K562 (cell line): ENCODE data around the gene TPO. TPM values are rescaled to one million over a fixed set of nuclear protein-coding genes. Genes with fewer than 3 reads are reported as not detected.
"Not testable (repeated sequence)": the region's sequence is repeated elsewhere in the genome, so short reads cannot be mapped to it uniquely, and the experiment has no call there.

Experiments
- ATAC-seq: fragments of 200-7000 bp; cut with Tn5 transposase; 3 replicates; pipeline ENCODE4 v1.9.1; 2020; ENCODE audit warnings: moderate library complexity
- BruUV-seq: library from RNA; stranded (reverse); fragments of 400-500 nt; replicated peaks from 2 replicates; lab custom pipeline; 2021; lab: Mats Ljungman, UMichigan
- CTCF ChIA-PET: fragments of 300-600 bp; formaldehyde crosslinking; extraction: SDS; loops from one replicate; lab custom pipeline; 2021; ENCODE audit warnings: low intra/inter-chr PET ratio; lab: Yijun Ruan, JAX
- POLR2A ChIA-PET: fragments of 300-600, 350-650 bp; sonication (Branson Sonifier 250); formaldehyde crosslinking; extraction: SDS; loops from one replicate; lab custom pipeline; 2021; ENCODE audit warnings: antibody characterized with exemption, inconsistent platforms; lab: Yijun Ruan, JAX
- DNase-seq, 4 experiments: peaks; one replicate each; pipeline versions ENCODE4 v3.0.0 to v3.0.0-alpha.2; 2011 to 2018; ENCODE audit warnings: low spot score in 3 of 4, mixed read lengths in 3 of 4; ENCODE audit errors: extremely low read depth in 1 of 4
- FAIRE-seq: peaks from 2 replicates; lab custom pipeline; 2011; peaks lifted over from hg19 to GRCh38; lab: Jason Lieb, UNC
- H2AFZ ChIP-seq: 2 replicates; pipeline ENCODE4 v1.6.0; 2011; ENCODE audit warnings: low read depth, low read length, control low read depth, inconsistent platforms
- H3K27ac ChIP-seq: fragments of 200-600 bp; 3 replicates; pipeline ENCODE4 v1.8.0; 2011; ENCODE audit warnings: low read depth, mild to moderate bottlenecking, control low read depth, inconsistent platforms, low read length, moderate library complexity, mixed read lengths; ENCODE audit errors: extremely low read depth
- H3K27me3 ChIP-seq, 2 experiments: fragments of 300-600 bp in 1 of 2; 2 replicates in 1 of 2; 3 replicates in 1 of 2; pipeline versions ENCODE4 v1.6.0 to v1.8.0; 2011; ENCODE audit warnings: inconsistent platforms in 2 of 2, low read length in 2 of 2, mild to moderate bottlenecking in 1 of 2, mixed read lengths in 1 of 2, moderate library complexity in 1 of 2; ENCODE audit not compliant: control insufficient read depth in 2 of 2, insufficient read depth in 2 of 2
- H3K36me3 ChIP-seq: fragments of 300-600 bp; 3 replicates; pipeline ENCODE4 v1.8.0; 2011; ENCODE audit warnings: mild to moderate bottlenecking, low read length, inconsistent platforms; ENCODE audit not compliant: control insufficient read depth, insufficient read depth
- H3K4me1 ChIP-seq, 2 experiments: fragments of 200-600 bp in 1 of 2; replicated peaks in 1 of 2; 2 replicates in 1 of 2; 3 replicates in 1 of 2; pipeline versions ENCODE4 v1.5.1 to v1.8.0; 2011; ENCODE audit warnings: inconsistent platforms in 2 of 2, low read length in 2 of 2, mild to moderate bottlenecking in 1 of 2, mixed read lengths in 1 of 2, moderate library complexity in 1 of 2; ENCODE audit not compliant: control insufficient read depth in 2 of 2, insufficient read depth in 2 of 2
- H3K4me2 ChIP-seq: 2 replicates; pipeline ENCODE4 v1.6.1; 2011; ENCODE audit warnings: low read length, control low read depth, inconsistent platforms, mixed read lengths; ENCODE audit not compliant: insufficient read depth
- H3K4me3 ChIP-seq: fragments of 200-600 bp; sonication (generic), shearing (Covaris generic); 2 replicates; pipeline ENCODE4 v1.5.1; 2016; ENCODE audit warnings: control low read depth, inconsistent platforms
- H3K79me2 ChIP-seq: fragments of 200-600 bp; 3 replicates; pipeline ENCODE4 v1.8.0; 2011; ENCODE audit warnings: low read length, inconsistent platforms; ENCODE audit not compliant: control insufficient read depth, insufficient read depth
- H3K9ac ChIP-seq, 2 experiments: 2 replicates each; pipeline versions ENCODE4 v1.6.0 to v1.6.1; 2011; ENCODE audit warnings: low read depth in 2 of 2, low read length in 2 of 2, control low read depth in 1 of 2, inconsistent platforms in 1 of 2, mild to moderate bottlenecking in 1 of 2, mixed read lengths in 1 of 2; ENCODE audit not compliant: insufficient read depth in 1 of 2
- H3K9me1 ChIP-seq: one replicate; pipeline ENCODE4 v1.6.0; 2011; ENCODE audit warnings: inconsistent platforms, mild to moderate bottlenecking, low read length, moderate library complexity; ENCODE audit not compliant: control insufficient read depth, insufficient read depth
- H3K9me3 ChIP-seq: replicated peaks from 2 replicates; pipeline ENCODE4 v1.5.1; 2011; ENCODE audit warnings: low read depth, low read length, inconsistent platforms; ENCODE audit not compliant: control insufficient read depth, insufficient read depth
- H4K20me1 ChIP-seq: replicated peaks from 2 replicates; pipeline ENCODE4 v1.6.1; 2011; ENCODE audit warnings: low read length, inconsistent platforms, mixed read lengths; ENCODE audit not compliant: control insufficient read depth, insufficient read depth
- E4F1 ChIP-seq: fragments of 250-450 bp; sonication (Bioruptor Pico); IDR thresholded peaks from 2 replicates; pipeline ENCODE4 v1.5.0; 2021; ENCODE audit warnings: mild to moderate bottlenecking, borderline replicate concordance
- EP300 ChIP-seq: IDR thresholded peaks from 2 replicates; pipeline ENCODE4 v1.6.1; 2012; ENCODE audit warnings: low read length, improper control_type of control experiment
- RB1 ChIP-seq: fragments of 450-650 bp; IDR thresholded peaks from 2 replicates; pipeline ENCODE4 v1.6.1; 2017; ENCODE audit warnings: low read depth, mild to moderate bottlenecking
- RREB1 ChIP-seq: fragments of 250-450 bp; sonication (Bioruptor Pico); IDR thresholded peaks from 2 replicates; pipeline ENCODE4 v1.4.0; 2020
- ZBTB1 ChIP-seq: sonication (generic); formaldehyde crosslinking; IDR thresholded peaks from 2 replicates; pipeline ENCODE4 v1.8.1; 2023; ENCODE audit warnings: missing genetic modification reagents, low read depth, mild to moderate bottlenecking, borderline replicate concordance
- ZNF707 ChIP-seq: fragments of 250-450 bp; sonication (Bioruptor Pico); conservative IDR thresholded peaks from 2 replicates; pipeline ENCODE4 v1.8.0; 2022; ENCODE audit warnings: inconsistent platforms, mild to moderate bottlenecking, moderate library complexity
- WGBS: fragments of 100-300 bp; shearing (Covaris generic); methylation state at CpG from one replicate; pipeline ENCODE4 v1.1.6; 2016; ENCODE audit warnings: low coverage, mixed read lengths; ENCODE audit not compliant: insufficient coverage; ENCODE audit errors: missing lambda C conversion rate; 5-methylcytosine and 5-hydroxymethylcytosine counted together
- in situ Hi-C: fragments of 300-500 bp; cut with MboI; formaldehyde crosslinking; loops from 4 replicates; pipeline ENCODE4 v1.15.0; 2018; ENCODE audit warnings: inconsistent platforms, mixed read lengths
- intact Hi-C: fragments of 100-400 bp; cut with micrococcal nuclease; formaldehyde crosslinking; loops from 2 replicates; pipeline ENCODE4 v1.14.2; 2022
- polyA plus RNA-seq, 8 experiments: library from polyadenylated mRNA; depleted of rRNA in 4 of 8; stranded (reverse) in 5 of 8; unstranded in 3 of 8; fragments of >200 nt; fragmentation: Nextera tagmentation in 2 of 8; fragmentation: Illumina TruSeq in 1 of 8; extraction: Ambion mirVana in 2 of 8; extraction: Trizol in 1 of 8; gene quantifications; 2 replicates each; pipeline versions ENCODE4 v1.2.1 to v1.2.3, GENCODE V29; 2011 to 2014; ENCODE audit warnings: inconsistent platforms in 1 of 8, missing spikeins in 1 of 8
- total RNA-seq, 7 experiments: library from RNA; depleted of rRNA in 6 of 7; stranded (reverse); fragments of >200 nt in 6 of 7; fragmentation: Illumina TruSeq in 2 of 7; extraction: Trizol in 2 of 7; gene quantifications; 2 replicates each; pipeline versions ENCODE4 v1.2.1 to v1.2.3, GENCODE V29; 2011 to 2021; ENCODE audit warnings: low replicate concordance in 1 of 7

TPO gene
- total and polyA plus RNA-seq, 9 of the 15 experiments (the other 6 are each of a cell fraction or from before 2014, with no cell fraction given): not detected

- no peak for TF ChIP-seq E4F1
- no peak for TF ChIP-seq RB1
- no peak for TF ChIP-seq ZNF707 (CRISPR knock-in tag)
- TF ChIP-seq EP300: no peak
- TF ChIP-seq RREB1 (CRISPR knock-in tag): no peak
- no peak for TF ChIP-seq ZBTB1 (CRISPR knock-in tag)
- TF ChIP-seq, all 486 proteins: peak for 0
These were observed 78.5 kb downstream of the TPO start (continued) for GRCh38 chr2:1491751-1492150.

GRCh38 chr2:1492231-1492630, 79.0 kb downstream of the TPO start:
- H3K9me1 ChIP-seq, FAIRE-seq, H3K36me3 ChIP-seq, DNase-seq, H3K4me1 ChIP-seq, intact Hi-C loops, POLR2A ChIA-PET, H3K79me2 ChIP-seq, H3K9ac ChIP-seq, H3K9me3 ChIP-seq, H3K27ac ChIP-seq, H2AFZ ChIP-seq, H4K20me1 ChIP-seq, CTCF ChIA-PET, BruUV-seq, H3K4me3 ChIP-seq, ATAC-seq, H3K4me2 ChIP-seq, in situ Hi-C loops: not testable (repeated sequence)
- H3K27me3 ChIP-seq: peaks cover 2 to 49% of the 10 kb centered on the region in 2 experiments; a peak in 3 of 5 replicates
- WGBS: 0% methylated on average over 9 of the region's 9 CpGs
